ENCODE results near the gene PLAU.

GRCh38 chr10:73884017-73884416 is 26.9 kb upstream of the PLAU start:
- TF ChIP-seq FOXA1 (IDR thresholded peaks at IDR 0.05) (no peak), FOXA1 (CRISPR knock-in tag; IDR thresholded peaks at IDR 0.05) (no peak), TCF12 (IDR thresholded peaks at IDR 0.05) (no peak), TCF12 (CRISPR knock-in tag; IDR thresholded peaks at IDR 0.05) (no peak)
- TF ChIP-seq, protein P1, sequence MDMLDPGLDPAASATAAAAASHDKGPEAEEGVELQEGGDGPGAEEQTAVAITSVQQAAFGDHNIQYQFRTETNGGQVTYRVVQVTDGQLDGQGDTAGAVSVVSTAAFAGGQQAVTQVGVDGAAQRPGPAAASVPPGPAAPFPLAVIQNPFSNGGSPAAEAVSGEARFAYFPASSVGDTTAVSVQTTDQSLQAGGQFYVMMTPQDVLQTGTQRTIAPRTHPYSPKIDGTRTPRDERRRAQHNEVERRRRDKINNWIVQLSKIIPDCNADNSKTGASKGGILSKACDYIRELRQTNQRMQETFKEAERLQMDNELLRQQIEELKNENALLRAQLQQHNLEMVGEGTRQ (IDR thresholded peaks at IDR 0.05; ENCODE audit: low read depth, low read length): no peak
- TF ChIP-seq, protein P1 (CRISPR knock-in tag; IDR thresholded peaks at IDR 0.05; ENCODE audit: borderline replicate concordance): no peak
